ENCODE results near the gene GALNT18. TPM values are rescaled to one million over a fixed set of nuclear protein-coding genes. Genes with fewer than 3 reads are reported as not detected.

Gene GALNT18
- total RNA-seq, 1 donor: 4.7 TPM

- Histone ChIP-seq H3K79me2 (ENCODE audit: insufficient read depth, low read length) (no peaks in the 10 kb centered on the region), H3K4me2 (ENCODE audit: insufficient read depth, low read length) (no peak overlapping the region), H3K27ac (ENCODE audit: low read depth, low read length) (no peak overlapping the region), H3K36me3 (ENCODE audit: insufficient read depth, low read length) (no peaks in the 10 kb centered on the region), H3K9me3 (ENCODE audit: low read depth, low read length) (no peaks in the 10 kb centered on the region), H3K27me3 (ENCODE audit: insufficient read depth, low read length) (peaks cover 5% of the 10 kb centered on the region), H3K4me3 (ENCODE audit: insufficient read depth, low read length) (no peak overlapping the region), H4K20me1 (ENCODE audit: insufficient read depth, low read length) (no peaks in the 10 kb centered on the region), H2AFZ (ENCODE audit: low read length) (no peak overlapping the region), H3K4me1 (ENCODE audit: insufficient read depth, low read length) (no peaks in the 10 kb centered on the region)
- DNase-seq (ENCODE audit: insufficient read length, low spot score, missing footprints): no peak
- TF ChIP-seq, protein P1, sequence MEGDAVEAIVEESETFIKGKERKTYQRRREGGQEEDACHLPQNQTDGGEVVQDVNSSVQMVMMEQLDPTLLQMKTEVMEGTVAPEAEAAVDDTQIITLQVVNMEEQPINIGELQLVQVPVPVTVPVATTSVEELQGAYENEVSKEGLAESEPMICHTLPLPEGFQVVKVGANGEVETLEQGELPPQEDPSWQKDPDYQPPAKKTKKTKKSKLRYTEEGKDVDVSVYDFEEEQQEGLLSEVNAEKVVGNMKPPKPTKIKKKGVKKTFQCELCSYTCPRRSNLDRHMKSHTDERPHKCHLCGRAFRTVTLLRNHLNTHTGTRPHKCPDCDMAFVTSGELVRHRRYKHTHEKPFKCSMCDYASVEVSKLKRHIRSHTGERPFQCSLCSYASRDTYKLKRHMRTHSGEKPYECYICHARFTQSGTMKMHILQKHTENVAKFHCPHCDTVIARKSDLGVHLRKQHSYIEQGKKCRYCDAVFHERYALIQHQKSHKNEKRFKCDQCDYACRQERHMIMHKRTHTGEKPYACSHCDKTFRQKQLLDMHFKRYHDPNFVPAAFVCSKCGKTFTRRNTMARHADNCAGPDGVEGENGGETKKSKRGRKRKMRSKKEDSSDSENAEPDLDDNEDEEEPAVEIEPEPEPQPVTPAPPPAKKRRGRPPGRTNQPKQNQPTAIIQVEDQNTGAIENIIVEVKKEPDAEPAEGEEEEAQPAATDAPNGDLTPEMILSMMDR (IDR thresholded peaks at IDR 0.05; ENCODE audit: extremely low read depth, low read depth, low read length): no peak
Measured at GRCh38 chr11:11533751-11534150, 88.1 kb downstream of the GALNT18 start.

DNA sequence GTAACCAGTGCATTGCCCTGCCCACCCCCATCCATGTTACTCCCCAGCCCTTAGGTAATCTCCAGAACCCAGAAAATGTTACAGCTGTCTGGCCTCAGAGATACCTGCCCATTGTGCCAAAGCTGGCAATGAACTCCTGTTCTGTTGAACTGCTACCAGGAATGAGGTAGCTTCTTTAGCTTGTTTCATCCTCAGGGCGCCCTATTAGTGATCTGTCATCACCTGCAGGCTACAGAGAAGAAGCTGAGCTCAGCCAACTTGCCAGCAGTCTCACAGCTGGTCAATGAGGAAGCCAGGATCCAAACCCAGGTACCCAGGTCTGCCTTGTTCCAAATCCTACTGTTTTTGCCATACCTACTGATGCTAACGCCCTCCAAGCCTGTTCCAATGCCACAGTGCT lies 88.7 kb downstream of the GALNT18 start:
- no peaks in the 10 kb centered on the region for H3K79me2 ChIP-seq (ENCODE audit: insufficient read depth, low read length)
- no peaks in the 10 kb centered on the region for H3K9me3 ChIP-seq (ENCODE audit: low read depth, low read length)
- no peak overlapping the region for H3K27ac ChIP-seq (ENCODE audit: low read depth, low read length)
- no peaks in the 10 kb centered on the region for H4K20me1 ChIP-seq (ENCODE audit: insufficient read depth, low read length)
- peaks cover 2% of the 10 kb centered on the region for H3K27me3 ChIP-seq (ENCODE audit: insufficient read depth, low read length)
- H3K4me1 ChIP-seq (ENCODE audit: insufficient read depth, low read length): no peaks in the 10 kb centered on the region
- no peak for DNase-seq (ENCODE audit: insufficient read length, low spot score, missing footprints)
- TF ChIP-seq, protein P1 (IDR thresholded peaks at IDR 0.05; ENCODE audit: extremely low read depth, low read depth, low read length): no peak
- no peak overlapping the region for H3K4me2 ChIP-seq (ENCODE audit: insufficient read depth, low read length)
- no peak overlapping the region for H2AFZ ChIP-seq (ENCODE audit: low read length)
- H3K4me3 ChIP-seq (ENCODE audit: insufficient read depth, low read length): no peak overlapping the region
- no peaks in the 10 kb centered on the region for H3K36me3 ChIP-seq (ENCODE audit: insufficient read depth, low read length)

GRCh38 chr11:11532574-11532973 lies 89.2 kb downstream of the GALNT18 start:
- DNase-seq (ENCODE audit: insufficient read length, low spot score, missing footprints): no peak
- TF ChIP-seq, protein P1 (IDR thresholded peaks at IDR 0.05; ENCODE audit: extremely low read depth, low read depth, low read length): no peak
- no peaks in the 10 kb centered on the region for H4K20me1 ChIP-seq (ENCODE audit: insufficient read depth, low read length)
- no peak overlapping the region for H3K4me2 ChIP-seq (ENCODE audit: insufficient read depth, low read length)
- H2AFZ ChIP-seq (ENCODE audit: low read length): no peak overlapping the region
- no peaks in the 10 kb centered on the region for H3K79me2 ChIP-seq (ENCODE audit: insufficient read depth, low read length)
- H3K36me3 ChIP-seq (ENCODE audit: insufficient read depth, low read length): no peaks in the 10 kb centered on the region
- no peak overlapping the region for H3K4me3 ChIP-seq (ENCODE audit: insufficient read depth, low read length)
- no peaks in the 10 kb centered on the region for H3K4me1 ChIP-seq (ENCODE audit: insufficient read depth, low read length)
- H3K27me3 ChIP-seq (ENCODE audit: insufficient read depth, low read length): no peaks in the 10 kb centered on the region
- H3K27ac ChIP-seq (ENCODE audit: low read depth, low read length): no peak overlapping the region
- no peaks in the 10 kb centered on the region for H3K9me3 ChIP-seq (ENCODE audit: low read depth, low read length)

DNA sequence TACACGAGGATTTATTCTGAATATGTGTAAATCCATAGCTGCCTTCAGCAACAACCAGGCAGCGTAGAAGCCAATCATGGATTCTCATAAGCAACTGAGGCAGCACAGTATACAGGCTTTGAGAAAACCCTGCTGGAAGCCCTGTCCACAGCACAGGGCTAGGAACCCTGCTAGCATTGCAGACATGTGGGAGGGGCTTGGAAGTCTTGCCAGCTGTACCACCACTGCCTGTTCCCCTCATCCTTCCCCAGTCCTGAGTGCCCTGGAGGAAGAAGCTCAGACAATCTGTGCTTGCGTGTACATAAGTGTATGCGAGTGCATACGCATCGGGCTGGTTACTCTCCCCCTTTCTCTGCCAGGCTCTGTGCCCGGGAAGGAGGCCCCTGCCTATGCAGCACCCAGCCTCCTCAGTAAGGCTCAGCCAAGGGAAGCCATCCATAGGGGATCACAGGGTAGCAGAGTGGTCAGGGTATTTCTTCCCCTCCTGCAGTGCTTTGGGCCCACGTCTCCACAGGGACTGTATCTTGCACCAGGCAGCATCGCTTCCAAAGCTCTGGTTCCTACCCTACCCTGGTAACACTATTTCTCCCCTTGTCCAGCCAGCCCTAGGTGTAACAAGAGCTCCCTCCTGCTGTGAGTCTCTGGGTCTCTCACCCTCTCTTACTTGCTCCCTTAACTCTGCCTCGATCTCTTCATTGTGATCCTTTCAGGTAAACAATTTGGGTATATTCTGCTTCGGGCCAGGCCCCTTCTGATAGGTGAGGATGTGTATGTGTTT lies 90.5 kb downstream of the GALNT18 start:
- Histone ChIP-seq H3K36me3 (ENCODE audit: insufficient read depth, low read length) (no peaks in the 10 kb centered on the region), H4K20me1 (ENCODE audit: insufficient read depth, low read length) (no peaks in the 10 kb centered on the region), H3K9me3 (ENCODE audit: low read depth, low read length) (no peaks in the 10 kb centered on the region), H3K4me2 (ENCODE audit: insufficient read depth, low read length) (no peak overlapping the region), H2AFZ (ENCODE audit: low read length) (no peak overlapping the region), H3K27me3 (ENCODE audit: insufficient read depth, low read length) (no peaks in the 10 kb centered on the region), H3K79me2 (ENCODE audit: insufficient read depth, low read length) (no peaks in the 10 kb centered on the region), H3K4me1 (ENCODE audit: insufficient read depth, low read length) (no peaks in the 10 kb centered on the region), H3K27ac (ENCODE audit: low read depth, low read length) (no peak overlapping the region), H3K4me3 (ENCODE audit: insufficient read depth, low read length) (no peak overlapping the region)
- no peak for DNase-seq (ENCODE audit: insufficient read length, low spot score, missing footprints)
- TF ChIP-seq, protein P1 (IDR thresholded peaks at IDR 0.05; ENCODE audit: extremely low read depth, low read depth, low read length): no peak

All from osteoblast (primary cell).